Measurements from ENCODE around the gene NELFCD.
"Not testable (repeated sequence)": the region's sequence is repeated elsewhere in the genome, so short reads cannot be mapped to it uniquely, and the experiment has no call there.

Gene NELFCD

GRCh38 chr20:59040667-59041066 is 59.6 kb downstream of the NELFCD start:
- Histone ChIP-seq H3K27ac (no peak overlapping the region), H3K79me2 (peaks cover 19% of the 10 kb centered on the region), H3K9me3 (ENCODE audit: control insufficient read depth, low read length) (no peaks in the 10 kb centered on the region), H3K4me1 (peaks cover 2% of the 10 kb centered on the region), H3K4me2 (ENCODE audit: low read length) (peak overlapping the region; percentile 15), H3K36me3 (ENCODE audit: control insufficient read depth, insufficient read depth, low read length) (no peaks in the 10 kb centered on the region), H3K9ac (no peak overlapping the region), H3K4me3 (ENCODE audit: low read depth, low read length) (no peak overlapping the region), H3K27me3 (ENCODE audit: control insufficient read depth, insufficient read depth, low read length) (no peaks in the 10 kb centered on the region), H2AFZ (no peak overlapping the region)
- TF ChIP-seq, protein P1, sequence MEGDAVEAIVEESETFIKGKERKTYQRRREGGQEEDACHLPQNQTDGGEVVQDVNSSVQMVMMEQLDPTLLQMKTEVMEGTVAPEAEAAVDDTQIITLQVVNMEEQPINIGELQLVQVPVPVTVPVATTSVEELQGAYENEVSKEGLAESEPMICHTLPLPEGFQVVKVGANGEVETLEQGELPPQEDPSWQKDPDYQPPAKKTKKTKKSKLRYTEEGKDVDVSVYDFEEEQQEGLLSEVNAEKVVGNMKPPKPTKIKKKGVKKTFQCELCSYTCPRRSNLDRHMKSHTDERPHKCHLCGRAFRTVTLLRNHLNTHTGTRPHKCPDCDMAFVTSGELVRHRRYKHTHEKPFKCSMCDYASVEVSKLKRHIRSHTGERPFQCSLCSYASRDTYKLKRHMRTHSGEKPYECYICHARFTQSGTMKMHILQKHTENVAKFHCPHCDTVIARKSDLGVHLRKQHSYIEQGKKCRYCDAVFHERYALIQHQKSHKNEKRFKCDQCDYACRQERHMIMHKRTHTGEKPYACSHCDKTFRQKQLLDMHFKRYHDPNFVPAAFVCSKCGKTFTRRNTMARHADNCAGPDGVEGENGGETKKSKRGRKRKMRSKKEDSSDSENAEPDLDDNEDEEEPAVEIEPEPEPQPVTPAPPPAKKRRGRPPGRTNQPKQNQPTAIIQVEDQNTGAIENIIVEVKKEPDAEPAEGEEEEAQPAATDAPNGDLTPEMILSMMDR (IDR thresholded peaks at IDR 0.05) = no peak

- Histone ChIP-seq H3K79me2 (peaks cover 19% of the 10 kb centered on the region), H3K4me2 (ENCODE audit: low read length) (peak overlapping the region; percentile 68), H3K4me3 (ENCODE audit: low read depth, low read length) (peak overlapping the region; percentile 73)
- not testable (repeated sequence) for H3K9ac ChIP-seq; H3K9me3 ChIP-seq (ENCODE audit: control insufficient read depth, low read length); H3K27ac ChIP-seq; H2AFZ ChIP-seq; H3K4me1 ChIP-seq; H3K27me3 ChIP-seq (ENCODE audit: control insufficient read depth, insufficient read depth, low read length); H3K36me3 ChIP-seq (ENCODE audit: control insufficient read depth, insufficient read depth, low read length)
Measured at GRCh38 chr20:59041487-59041886, 60.4 kb downstream of the NELFCD start.

- TF ChIP-seq, protein P1 (IDR thresholded peaks at IDR 0.05) = no peak
Measured at GRCh38 chr20:59042151-59042795, 61.2 kb downstream of the NELFCD start, which contains the start of gene PRELID3B. PRELID3B (minus strand) TSS chr20:59042786; CDS start chr20:59042730, 56 bp downstream.

GRCh38 chr20:59042796-59043631 is 62.0 kb downstream of the NELFCD start:
- Histone ChIP-seq H3K4me2 (ENCODE audit: low read length) (peak overlapping the region; percentile 68), H3K9me3 (ENCODE audit: control insufficient read depth, low read length) (no peaks in the 10 kb centered on the region), H3K9ac (peak overlapping the region; percentile 23), H3K27me3 (ENCODE audit: control insufficient read depth, insufficient read depth, low read length) (no peaks in the 10 kb centered on the region), H3K4me3 (ENCODE audit: low read depth, low read length) (peak overlapping the region; percentile 73), H3K27ac (peak overlapping the region; percentile 68), H3K4me1 (peaks cover 2% of the 10 kb centered on the region), H3K36me3 (ENCODE audit: control insufficient read depth, insufficient read depth, low read length) (no peaks in the 10 kb centered on the region), H3K79me2 (peaks cover 19% of the 10 kb centered on the region), H2AFZ (peak overlapping the region; percentile 85)
- TF ChIP-seq, protein P1 (IDR thresholded peaks at IDR 0.05) = no peak

More at GRCh38 chr20:59042151-59042795, 61.2 kb downstream of the NELFCD start, which contains the start of gene PRELID3B:
- peak within 1 kb of the TSS; percentile 68 for H3K27ac ChIP-seq
- no peaks in the 10 kb centered on the region for H3K9me3 ChIP-seq (ENCODE audit: control insufficient read depth, low read length)
- H3K36me3 ChIP-seq (ENCODE audit: control insufficient read depth, insufficient read depth, low read length) = no peaks in the 10 kb centered on the region
- H2AFZ ChIP-seq = peak within 1 kb of the TSS; percentile 85
- peak within 1 kb of the TSS; percentile 68 for H3K4me2 ChIP-seq (ENCODE audit: low read length)
- peaks cover 19% of the 10 kb centered on the region for H3K79me2 ChIP-seq
- no peaks in the 10 kb centered on the region for H3K27me3 ChIP-seq (ENCODE audit: control insufficient read depth, insufficient read depth, low read length)
- peak within 1 kb of the TSS; percentile 73 for H3K4me3 ChIP-seq (ENCODE audit: low read depth, low read length)
- peak within 1 kb of the TSS; percentile 23 for H3K9ac ChIP-seq
- peaks cover 2% of the 10 kb centered on the region for H3K4me1 ChIP-seq

- Histone ChIP-seq H3K4me2 (ENCODE audit: low read length) (no peak overlapping the region), H2AFZ (peak overlapping the region; percentile 81), H3K27ac (peak overlapping the region; percentile 62), H3K79me2 (peaks cover 19% of the 10 kb centered on the region), H3K4me1 (peaks cover 2% of the 10 kb centered on the region), H3K4me3 (ENCODE audit: low read depth, low read length) (no peak overlapping the region), H3K27me3 (ENCODE audit: control insufficient read depth, insufficient read depth, low read length) (no peaks in the 10 kb centered on the region), H3K9ac (no peak overlapping the region), H3K36me3 (ENCODE audit: control insufficient read depth, insufficient read depth, low read length) (no peaks in the 10 kb centered on the region), H3K9me3 (ENCODE audit: control insufficient read depth, low read length) (no peaks in the 10 kb centered on the region)
- TF ChIP-seq, protein P1 (IDR thresholded peaks at IDR 0.05) = no peak
Measured at GRCh38 chr20:59043698-59044097, 62.6 kb downstream of the NELFCD start.
